Adipose tissue (tissue), 3 donors: ENCODE measurements around the gene ANTXR1. TPM values are rescaled to one million over a fixed set of nuclear protein-coding genes. Genes with fewer than 3 reads are reported as not detected.

Experiments
- H3K27ac ChIP-seq: one replicate; pipeline ENCODE4 v1.5.1; 2013; ENCODE audit warnings: low read depth, low read length
- WGBS, 3 donors: extraction: QIAGEN DNeasy Blood & Tissue Kit; methylation state at CpG; one replicate each; pipeline ENCODE4 v1.1.7; 2013; 5-methylcytosine and 5-hydroxymethylcytosine counted together
- polyA plus RNA-seq, 3 donors: library from polyadenylated mRNA; stranded (reverse); fragments of 200-250 nt; gene quantifications; one replicate each; pipeline ENCODE4 v1.2.3, GENCODE V29; 2013
- donor health status: healthy with polysubstance abuse.
- donor health status: Bipolar disorder and iron deficiency.
- donor health status: healthy.

ANTXR1 gene
- polyA plus RNA-seq, 3 donors: 1.7 to 41.6 (median 9.6) TPM

DNA sequence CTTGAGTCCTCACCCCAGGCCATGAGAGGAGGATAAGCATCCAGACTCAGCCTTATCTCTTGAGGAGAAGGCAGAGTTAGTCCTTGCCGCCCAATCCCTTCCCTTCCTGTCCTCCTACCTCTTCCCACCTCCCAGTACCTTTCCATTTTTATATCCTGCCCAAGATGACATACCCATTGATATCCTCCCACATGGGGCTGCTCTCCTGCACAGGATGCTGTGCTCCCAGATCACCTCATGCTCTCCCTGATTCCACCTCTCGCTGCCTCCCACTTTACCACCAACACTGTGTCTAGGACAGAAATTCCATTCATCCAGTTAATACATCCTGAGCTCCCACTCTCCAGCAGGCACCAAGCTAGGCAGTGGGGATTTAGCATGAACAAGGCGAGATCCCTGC is 191.7 kb downstream of the ANTXR1 start:
- WGBS, 3 donors: 86 to 91% (median 88%) methylated on average over 3 of the region's 3 CpGs
- H3K27ac ChIP-seq: no peak overlapping the region

GRCh38 chr2:69205076-69205475 is 192.1 kb downstream of the ANTXR1 start:
- no peak overlapping the region for H3K27ac ChIP-seq

DNA sequence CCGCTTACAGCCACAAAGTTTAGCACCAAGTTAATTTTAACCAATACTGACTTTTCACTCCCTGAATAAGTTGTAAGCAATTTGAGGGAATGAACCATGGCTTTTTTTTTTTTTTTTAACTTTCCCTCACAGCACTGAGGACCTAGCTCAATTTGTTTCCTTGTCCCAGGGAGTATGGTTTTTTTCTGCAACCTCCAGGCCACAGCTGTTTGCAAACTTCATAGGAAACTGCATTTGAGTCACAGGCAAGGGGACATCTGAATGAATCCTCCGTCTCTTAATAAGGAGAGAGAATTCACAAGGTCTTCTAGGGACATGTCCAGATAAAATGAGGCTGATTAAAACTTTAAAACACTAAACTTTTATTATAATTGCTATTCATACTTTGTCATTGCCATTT is 192.5 kb downstream of the ANTXR1 start:
- no peak overlapping the region for H3K27ac ChIP-seq
- 77 to 86% (median 80%) methylated on average over 2 of the region's 2 CpGs for WGBS, 3 donors

More at GRCh38 chr2:69205076-69205475, 192.1 kb downstream of the ANTXR1 start:
- 64 to 88% (median 86%) methylated on average over 2 of the region's 2 CpGs for WGBS, 3 donors

- no peak overlapping the region for H3K27ac ChIP-seq
- WGBS, 3 donors: 92 to 97% (median 96%) methylated on average over 1 of the region's 1 CpG
These were observed 195.1 kb downstream of the ANTXR1 start for GRCh38 chr2:69208023-69208595.

DNA sequence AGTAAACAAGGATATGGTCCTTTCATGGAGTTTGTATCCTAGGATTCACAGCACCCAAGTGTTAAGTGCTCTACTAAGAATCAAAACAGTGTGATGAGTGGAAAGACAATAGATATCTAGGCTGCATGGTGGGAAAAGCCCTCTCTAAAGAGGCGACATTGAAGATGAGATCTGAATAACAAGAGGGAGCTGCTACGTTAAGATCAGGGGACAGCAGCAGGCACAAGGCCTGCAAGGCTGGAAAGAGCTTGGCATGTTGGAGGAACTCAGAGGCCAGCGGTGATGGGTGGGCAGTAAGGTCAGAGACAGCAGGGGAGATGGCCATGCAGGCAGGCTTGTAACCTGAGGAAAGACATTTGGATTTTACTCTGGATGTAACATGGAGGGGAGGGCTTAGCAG is 196.5 kb downstream of the ANTXR1 start:
- H3K27ac ChIP-seq: no peak overlapping the region
- 70 to 95% (median 92%) methylated on average over 3 of the region's 3 CpGs for WGBS, 3 donors

GRCh38 chr2:69210385-69210784 is 197.4 kb downstream of the ANTXR1 start:
- WGBS, 3 donors: 88 to 89% (median 89%) methylated on average over 6 of the region's 6 CpGs
- no peak overlapping the region for H3K27ac ChIP-seq

DNA sequence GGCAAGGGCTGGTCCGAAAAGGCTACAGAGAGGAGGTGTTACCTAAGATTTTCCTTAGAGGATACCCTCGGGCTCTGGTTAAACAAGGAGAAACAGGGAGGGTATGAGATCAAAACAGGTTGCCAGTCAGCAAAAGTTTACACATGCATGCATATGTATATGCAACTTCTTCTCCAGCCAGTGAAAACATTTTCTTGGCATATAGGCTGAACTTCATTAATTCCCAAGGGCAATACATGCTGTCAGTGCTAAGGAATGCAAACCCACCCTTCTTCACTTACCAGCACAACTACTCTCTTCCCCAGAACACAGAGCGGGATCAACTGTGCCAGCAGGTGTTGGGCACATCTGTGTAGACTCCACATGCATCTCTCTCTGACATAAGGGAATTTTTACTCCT is 198.1 kb downstream of the ANTXR1 start:
- H3K27ac ChIP-seq: no peak overlapping the region
- WGBS, 3 donors: 83 to 87% (median 87%) methylated on average over 3 of the region's 3 CpGs

DNA sequence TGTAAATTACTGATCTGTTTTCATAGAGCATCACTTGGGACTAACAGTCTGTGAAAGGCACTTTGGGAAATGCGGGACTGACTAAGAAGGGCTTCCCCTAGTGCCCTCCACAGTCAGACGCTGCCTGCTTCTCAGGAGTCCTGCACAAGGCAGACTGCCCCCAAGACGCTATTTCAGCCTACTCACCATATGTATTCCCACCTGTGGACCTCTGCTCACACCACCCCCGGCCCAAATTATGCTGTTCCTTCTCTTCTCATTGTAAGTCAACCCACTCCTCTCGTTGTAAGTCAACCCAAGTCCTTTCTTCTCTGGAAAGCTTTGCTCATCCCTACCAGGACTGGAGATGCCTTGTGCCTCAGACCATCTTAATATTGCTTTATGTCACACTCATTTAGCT is 198.7 kb downstream of the ANTXR1 start:
- no peak overlapping the region for H3K27ac ChIP-seq
- WGBS, 3 donors: 83 to 93% (median 91%) methylated on average over 5 of the region's 5 CpGs

GRCh38 chr2:69212238-69213028 is 199.5 kb downstream of the ANTXR1 start:
- H3K27ac ChIP-seq: no peak overlapping the region
- 89 to 95% (median 92%) methylated on average over 4 of the region's 4 CpGs for WGBS, 3 donors

DNA sequence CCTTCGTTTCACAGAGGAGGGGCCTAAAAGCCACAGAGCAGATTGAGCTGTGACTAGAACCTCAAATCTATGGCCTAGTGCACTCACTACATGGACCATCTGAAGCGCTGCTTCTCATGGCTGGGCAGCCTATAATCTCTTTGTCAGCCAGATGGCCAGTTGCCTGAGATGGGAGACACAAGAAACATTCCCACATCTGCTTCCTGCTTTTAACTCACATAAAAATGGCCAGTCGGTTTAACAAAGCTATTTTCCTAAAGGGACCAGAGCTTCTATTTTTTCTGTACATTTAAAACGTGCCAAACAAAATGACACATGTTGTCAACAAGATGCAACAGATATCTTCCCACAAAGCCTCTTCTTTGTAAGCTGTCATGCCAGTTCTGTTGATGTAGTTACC is 200.2 kb downstream of the ANTXR1 start:
- WGBS, 3 donors: 48 to 57% (median 54%) methylated on average over 4 of the region's 4 CpGs
- no peak overlapping the region for H3K27ac ChIP-seq

DNA sequence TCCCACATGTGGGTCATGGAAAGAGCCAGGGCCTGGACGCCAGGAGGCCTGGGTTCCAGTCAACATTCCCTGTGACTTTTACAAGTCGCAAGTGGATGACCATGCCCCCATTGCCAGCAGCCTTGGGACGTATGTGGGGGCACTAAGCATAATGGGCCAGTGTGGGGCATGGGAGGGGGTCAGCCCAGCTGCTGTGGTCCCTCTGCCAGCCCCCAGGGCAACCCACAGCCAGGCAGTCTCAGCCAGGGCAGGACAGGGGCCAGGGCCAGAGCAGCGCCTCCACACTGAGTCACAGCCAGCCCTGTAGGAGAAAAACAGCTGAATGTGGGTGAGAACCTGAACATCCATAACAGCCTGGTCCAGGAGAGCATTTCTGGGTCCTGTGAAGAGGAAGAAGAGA is 200.8 kb downstream of the ANTXR1 start:
- no peak overlapping the region for H3K27ac ChIP-seq
- WGBS, 3 donors: 80 to 86% (median 81%) methylated on average over 4 of the region's 4 CpGs

GRCh38 chr2:69214898-69215297 is 201.9 kb downstream of the ANTXR1 start:
- 28 to 65% (median 31%) methylated on average over 5 of the region's 5 CpGs for WGBS, 3 donors
- no peak overlapping the region for H3K27ac ChIP-seq

GRCh38 chr2:69216535-69217332 is 203.8 kb downstream of the ANTXR1 start:
- H3K27ac ChIP-seq: no peak overlapping the region
- WGBS, 3 donors: 43 to 49% (median 45%) methylated on average over 4 of the region's 4 CpGs

GRCh38 chr2:69217333-69218080 is 204.5 kb downstream of the ANTXR1 start:
- no peak overlapping the region for H3K27ac ChIP-seq
- 81 to 87% (median 82%) methylated on average over 4 of the region's 4 CpGs for WGBS, 3 donors

GRCh38 chr2:69221512-69221911 is 208.5 kb downstream of the ANTXR1 start:
- no peak overlapping the region for H3K27ac ChIP-seq

- 72 to 86% (median 83%) methylated on average over 6 of the region's 6 CpGs for WGBS, 3 donors
- no peak overlapping the region for H3K27ac ChIP-seq
These were observed 209.2 kb downstream of the ANTXR1 start for GRCh38 chr2:69221960-69222751.

- WGBS, 3 donors: 63 to 77% (median 67%) methylated on average over 3 of the region's 3 CpGs
- H3K27ac ChIP-seq: no peak overlapping the region
These were observed 210.1 kb downstream of the ANTXR1 start for GRCh38 chr2:69222953-69223658.
